GM20431 (cell line): ENCODE results near the gene FGGY.
"Not testable (repeated sequence)": the region's sequence is repeated elsewhere in the genome, so short reads cannot be mapped to it uniquely, and the experiment has no call there.

Source experiments
- in situ Hi-C: fragments of 300-500 bp; cut with MseI, MboI; formaldehyde crosslinking; loops from one replicate; pipeline ENCODE4 v1.15.0; 2020; ENCODE audit warnings: low sequenced_read_pairs; ENCODE audit not compliant: unreplicated experiment

The FGGY gene

GRCh38 chr1:59593798-59594790 is 297.2 kb downstream of the FGGY start:
- in situ Hi-C loops: no loop called here

- in situ Hi-C loops: no loop called here
Measured at GRCh38 chr1:59595774-59596173, 298.9 kb downstream of the FGGY start.

- in situ Hi-C loops: no loop called here
Measured at GRCh38 chr1:59596432-59596831, 299.5 kb downstream of the FGGY start.

- in situ Hi-C loops: no loop called here
Measured at GRCh38 chr1:59596956-59597355, 300.1 kb downstream of the FGGY start.

GRCh38 chr1:59597420-59598119 is 300.7 kb downstream of the FGGY start:
- in situ Hi-C loops: no loop called here

GRCh38 chr1:59598120-59598440 is 301.2 kb downstream of the FGGY start:
- in situ Hi-C loops: no loop called here

GRCh38 chr1:59601041-59601441 is 304.1 kb downstream of the FGGY start:
- in situ Hi-C loops: no loop called here

GRCh38 chr1:59601811-59602210 is 304.9 kb downstream of the FGGY start:
- in situ Hi-C loops: no loop called here

- in situ Hi-C loops: no loop called here
Measured at GRCh38 chr1:59604191-59604590, 307.3 kb downstream of the FGGY start.

- in situ Hi-C loops: no loop called here
Measured at GRCh38 chr1:59605184-59605583, 308.3 kb downstream of the FGGY start.

- in situ Hi-C loops: no loop called here
Measured at GRCh38 chr1:59605761-59606160, 308.9 kb downstream of the FGGY start.

- in situ Hi-C loops: no loop called here
Measured at GRCh38 chr1:59609245-59609644, 312.4 kb downstream of the FGGY start.

- in situ Hi-C loops: not testable (repeated sequence)
Measured at GRCh38 chr1:59610499-59610898, 313.6 kb downstream of the FGGY start.

- in situ Hi-C loops: no loop called here
Measured at GRCh38 chr1:59617434-59617833, 320.5 kb downstream of the FGGY start.

GRCh38 chr1:59619557-59619956 is 322.7 kb downstream of the FGGY start:
- in situ Hi-C loops: no loop called here

GRCh38 chr1:59625384-59625783 is 328.5 kb downstream of the FGGY start:
- in situ Hi-C loops: no loop called here

GRCh38 chr1:59631561-59632255 is 334.8 kb downstream of the FGGY start:
- in situ Hi-C loops: no loop called here

GRCh38 chr1:59635097-59635496 is 338.2 kb downstream of the FGGY start:
- in situ Hi-C loops: no loop called here

- in situ Hi-C loops: no loop called here
Measured at GRCh38 chr1:59638231-59638711, 341.4 kb downstream of the FGGY start.

GRCh38 chr1:59639266-59639665 is 342.4 kb downstream of the FGGY start:
- in situ Hi-C loops: no loop called here

GRCh38 chr1:59640851-59641250 is 344.0 kb downstream of the FGGY start:
- in situ Hi-C loops: no loop called here
